Measurements from ENCODE around the gene PRKAG2. TPM values are rescaled to one million over a fixed set of nuclear protein-coding genes. Genes with fewer than 3 reads are reported as not detected.

PRKAG2 gene
- total and polyA plus RNA-seq, 8 donors: 7.4 to 16.7 (median 9.2) TPM

- no peaks in the 10 kb centered on the region for H3K27me3 ChIP-seq
- no peak overlapping the region for H3K4me3 ChIP-seq
- TF ChIP-seq CTCF (IDR thresholded peaks at IDR 0.05): no peak
- intact Hi-C loops (cut with DNase I): no loop called here
- 95 to 96% methylated on average over 6 of the region's 6 CpGs for WGBS, 2 donors
- H3K9me3 ChIP-seq: no peaks in the 10 kb centered on the region
- H3K27ac ChIP-seq: no peak overlapping the region
- peaks cover 0 to 31% (median 5%) of the 10 kb centered on the region in 3 donors for H3K4me1 ChIP-seq
- no peaks in the 10 kb centered on the region for H3K36me3 ChIP-seq
- FAIRE-seq (no peak), ATAC-seq (no peak), DNase-seq (no peak)
Measured at GRCh38 chr7:151549644-151550043, 327.3 kb downstream of the PRKAG2 start.

- Histone ChIP-seq H3K4me3 (no peak overlapping the region), H3K27me3 (no peaks in the 10 kb centered on the region), H3K27ac (no peak overlapping the region), H3K4me1 (peaks cover 0 to 31% (median 5%) of the 10 kb centered on the region in 3 donors), H3K9me3 (no peaks in the 10 kb centered on the region), H3K36me3 (no peaks in the 10 kb centered on the region)
- FAIRE-seq (no peak), DNase-seq (no peak), ATAC-seq (no peak)
- 94 to 96% methylated on average over 7 of the region's 7 CpGs for WGBS, 2 donors
- TF ChIP-seq CTCF (IDR thresholded peaks at IDR 0.05): no peak
- intact Hi-C loops (cut with DNase I): no loop called here
Measured at GRCh38 chr7:151549083-151549482, 327.8 kb downstream of the PRKAG2 start.

GRCh38 chr7:151544183-151544582, 332.7 kb downstream of the PRKAG2 start:
- Histone ChIP-seq H3K36me3 (no peaks in the 10 kb centered on the region), H3K9me3 (no peaks in the 10 kb centered on the region), H3K4me1 (no peaks in the 10 kb centered on the region), H3K4me3 (no peak overlapping the region), H3K27ac (no peak overlapping the region), H3K27me3 (no peaks in the 10 kb centered on the region)
- no peak for TF ChIP-seq CTCF (IDR thresholded peaks at IDR 0.05)
- intact Hi-C loops (cut with DNase I): no loop called here
- FAIRE-seq (no peak), DNase-seq (no peak), ATAC-seq (no peak)

GRCh38 chr7:151542606-151543130, 334.2 kb downstream of the PRKAG2 start:
- Histone ChIP-seq H3K4me3 (no peak overlapping the region), H3K4me1 (peaks cover 0 to 5% (median 0%) of the 10 kb centered on the region in 3 donors), H3K9me3 (no peaks in the 10 kb centered on the region), H3K27me3 (no peaks in the 10 kb centered on the region), H3K36me3 (no peaks in the 10 kb centered on the region), H3K27ac (no peak overlapping the region)
- ATAC-seq (no peak), FAIRE-seq (no peak), DNase-seq (no peak)
- no peak for TF ChIP-seq CTCF (IDR thresholded peaks at IDR 0.05)
- intact Hi-C loops (cut with DNase I): no loop called here
- 89 to 92% methylated on average over 6 of the region's 6 CpGs for WGBS, 2 donors

- Histone ChIP-seq H3K4me1 (peaks cover 0 to 5% (median 0%) of the 10 kb centered on the region in 3 donors), H3K36me3 (no peaks in the 10 kb centered on the region), H3K9me3 (no peaks in the 10 kb centered on the region), H3K27me3 (no peaks in the 10 kb centered on the region), H3K27ac (no peak overlapping the region), H3K4me3 (no peak overlapping the region)
- intact Hi-C loops (cut with DNase I): no loop called here
- TF ChIP-seq CTCF (IDR thresholded peaks at IDR 0.05): no peak
- ATAC-seq (no peak), FAIRE-seq (no peak), DNase-seq (no peak)
- 85 to 88% methylated on average over 17 of the region's 17 CpGs for whole genome bisulfite sequencing, 2 donors
Measured at GRCh38 chr7:151541709-151542499, 335.0 kb downstream of the PRKAG2 start.
